UCSD-AML1 (cell line): ENCODE data around the gene NEXMIF.
"Not testable (repeated sequence)": the region's sequence is repeated elsewhere in the genome, so short reads cannot be mapped to it uniquely, and the experiment has no call there.

Experiments
- DNase-seq: peaks from one replicate; lab custom pipeline; 2025; ENCODE audit not compliant: unreplicated experiment; lab: John Stamatoyannopoulos, UW

NEXMIF gene

GRCh38 chrX:74797338-74797887 is 127.8 kb downstream of the NEXMIF start:
- no peak for DNase-seq

- DNase-seq = no peak
Measured at GRCh38 chrX:74788545-74789086, 136.6 kb downstream of the NEXMIF start.

GRCh38 chrX:74784629-74785028 is 140.6 kb downstream of the NEXMIF start:
- DNase-seq = no peak

DNA sequence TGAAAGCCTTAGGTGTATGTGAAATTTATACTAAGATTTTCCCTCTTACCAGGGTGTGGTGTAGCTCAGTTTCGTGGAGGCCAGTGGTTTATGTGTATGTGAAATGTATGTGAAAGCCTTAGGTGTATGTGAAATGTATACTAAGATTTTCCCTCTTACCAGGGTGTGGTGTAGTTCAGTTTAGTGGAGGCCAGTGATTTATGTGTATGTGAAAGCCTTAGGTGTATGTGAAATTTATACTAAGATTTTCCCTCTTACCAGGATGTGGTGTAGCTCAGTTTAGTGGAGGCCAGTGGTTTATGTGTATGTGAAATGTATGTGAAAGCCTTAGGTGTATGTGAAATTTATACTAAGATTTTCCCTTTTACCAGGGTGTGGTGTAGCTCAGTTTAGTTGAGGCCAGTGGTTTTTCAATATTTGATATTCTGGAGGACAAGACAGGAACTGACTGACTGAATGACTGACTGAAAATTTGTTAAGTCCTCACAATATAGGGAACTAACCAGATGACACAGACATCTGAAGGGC is 143.7 kb downstream of the NEXMIF start:
- no peak for DNase-seq

DNA sequence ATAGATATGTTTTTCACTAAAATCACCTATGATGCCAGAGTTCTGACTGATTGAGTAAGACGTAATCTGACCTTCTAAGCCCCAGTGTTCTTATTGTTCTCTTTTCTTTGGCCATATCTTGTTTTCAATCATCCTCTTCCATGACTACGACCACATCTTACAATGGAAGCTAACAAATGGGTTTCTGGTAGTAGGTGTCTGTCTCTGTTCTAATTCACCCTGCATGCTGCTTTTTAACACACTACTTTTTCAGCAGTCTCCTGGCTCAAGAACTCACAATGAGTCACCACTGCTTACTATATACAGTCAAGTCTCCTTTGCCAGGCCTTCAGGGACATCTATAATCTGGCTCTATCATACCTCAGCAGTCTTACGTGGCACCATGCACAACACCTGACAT is 146.1 kb downstream of the NEXMIF start:
- no peak for DNase-seq

DNA sequence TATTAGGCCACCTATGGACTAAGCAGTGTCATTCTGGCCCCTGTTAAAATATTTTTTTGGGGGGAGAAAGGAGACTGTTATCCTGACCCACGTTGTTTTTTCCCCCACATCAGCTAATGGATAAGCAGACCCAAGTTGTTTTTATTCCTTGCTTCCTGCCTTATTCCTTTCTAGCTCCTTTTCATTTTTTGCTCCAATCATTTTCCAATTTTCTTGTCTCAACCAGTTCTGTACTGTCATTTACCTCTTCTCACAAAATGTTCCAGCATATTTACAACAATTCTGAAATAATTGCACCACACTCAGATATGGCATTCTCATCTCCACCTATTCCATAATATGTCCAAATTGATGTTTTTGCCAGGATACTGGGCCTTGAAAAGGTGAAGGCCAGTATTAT is 150.3 kb downstream of the NEXMIF start:
- no peak for DNase-seq

- DNase-seq = no peak
Measured at GRCh38 chrX:74736450-74736849, 188.8 kb downstream of the NEXMIF start.

GRCh38 chrX:74705269-74705668 is 220.0 kb downstream of the NEXMIF start:
- DNase-seq = no peak

DNA sequence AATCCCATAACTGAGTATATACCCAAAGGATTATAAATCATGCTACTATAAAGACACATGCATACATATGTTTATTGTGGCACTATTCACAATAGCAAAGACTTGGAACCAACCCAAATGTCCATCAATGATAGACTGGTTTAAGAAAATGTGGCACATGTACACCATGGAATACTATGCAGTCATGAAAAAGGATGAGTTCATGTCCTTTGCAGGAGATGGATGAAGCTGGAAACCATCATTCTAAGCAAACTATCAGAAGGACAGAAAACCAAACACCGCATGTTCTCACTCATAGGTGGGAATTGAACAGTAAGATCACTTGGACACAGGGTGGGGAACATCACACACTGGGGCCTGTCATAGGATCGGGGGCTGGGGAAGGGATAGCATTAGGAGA is 223.9 kb downstream of the NEXMIF start:
- DNase-seq = not testable (repeated sequence)

DNA sequence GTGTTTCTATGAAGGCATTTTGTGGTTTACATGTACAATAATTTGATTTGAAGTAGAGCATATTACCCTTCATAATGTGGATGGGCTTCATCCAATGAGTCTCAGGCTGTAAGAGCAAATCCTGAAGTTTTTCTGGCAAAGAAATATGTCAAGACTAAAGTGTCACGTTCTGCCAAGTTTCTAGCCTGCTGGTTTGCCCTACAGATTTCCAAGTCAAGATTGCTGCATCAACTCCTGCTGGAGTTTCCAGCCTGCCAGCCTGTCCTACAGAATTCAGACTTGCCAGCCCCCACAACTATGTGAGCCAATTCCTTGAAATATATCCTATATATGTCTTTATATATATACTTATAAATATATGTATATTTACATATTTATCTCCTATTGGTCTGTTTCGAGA is 240.8 kb downstream of the NEXMIF start:
- DNase-seq = no peak
